Central memory CD8-positive, alpha-beta T cell (primary cell): Measurements from ENCODE around the gene SLC16A9.
"Not testable (repeated sequence)": the region's sequence is repeated elsewhere in the genome, so short reads cannot be mapped to it uniquely, and the experiment has no call there.

Experiments
- ATAC-seq: fragments of 150-1000 bp; cut with Tn5 transposase; replicated peaks from 2 replicates; pipeline ENCODE4 v1.10.0; 2022; ENCODE audit warnings: mild to moderate bottlenecking, moderate FRiP score, moderate number of reproducible peaks; ENCODE audit not compliant: poor library complexity, severe bottlenecking; ENCODE audit errors: extremely low read depth
- DNase-seq, 2 donors: peaks; one replicate each; pipeline ENCODE4 v3.0.0; 2021; ENCODE audit warnings: low spot score in 2 of 2
- H3K27ac Mint-ChIP-seq: one replicate; pipeline ENCODE4 v1.8.0; 2022; ENCODE audit warnings: low read depth, mild to moderate bottlenecking, moderate library complexity, mixed read lengths
- H3K27me3 Mint-ChIP-seq: one replicate; pipeline ENCODE4 v1.8.0; 2022; ENCODE audit warnings: mixed read lengths
- H3K36me3 Mint-ChIP-seq: one replicate; pipeline ENCODE4 v1.8.0; 2022; ENCODE audit warnings: mild to moderate bottlenecking, moderate library complexity, mixed read lengths; ENCODE audit not compliant: insufficient read depth
- H3K4me1 Mint-ChIP-seq: one replicate; pipeline ENCODE4 v1.8.0; 2022; ENCODE audit warnings: mixed read lengths
- H3K4me3 Mint-ChIP-seq: one replicate; pipeline ENCODE4 v1.8.0; 2022; ENCODE audit warnings: mild to moderate bottlenecking, moderate library complexity, mixed read lengths
- H3K9me3 Mint-ChIP-seq: one replicate; pipeline ENCODE4 v1.8.0; 2022; ENCODE audit warnings: mixed read lengths

Gene SLC16A9

DNA sequence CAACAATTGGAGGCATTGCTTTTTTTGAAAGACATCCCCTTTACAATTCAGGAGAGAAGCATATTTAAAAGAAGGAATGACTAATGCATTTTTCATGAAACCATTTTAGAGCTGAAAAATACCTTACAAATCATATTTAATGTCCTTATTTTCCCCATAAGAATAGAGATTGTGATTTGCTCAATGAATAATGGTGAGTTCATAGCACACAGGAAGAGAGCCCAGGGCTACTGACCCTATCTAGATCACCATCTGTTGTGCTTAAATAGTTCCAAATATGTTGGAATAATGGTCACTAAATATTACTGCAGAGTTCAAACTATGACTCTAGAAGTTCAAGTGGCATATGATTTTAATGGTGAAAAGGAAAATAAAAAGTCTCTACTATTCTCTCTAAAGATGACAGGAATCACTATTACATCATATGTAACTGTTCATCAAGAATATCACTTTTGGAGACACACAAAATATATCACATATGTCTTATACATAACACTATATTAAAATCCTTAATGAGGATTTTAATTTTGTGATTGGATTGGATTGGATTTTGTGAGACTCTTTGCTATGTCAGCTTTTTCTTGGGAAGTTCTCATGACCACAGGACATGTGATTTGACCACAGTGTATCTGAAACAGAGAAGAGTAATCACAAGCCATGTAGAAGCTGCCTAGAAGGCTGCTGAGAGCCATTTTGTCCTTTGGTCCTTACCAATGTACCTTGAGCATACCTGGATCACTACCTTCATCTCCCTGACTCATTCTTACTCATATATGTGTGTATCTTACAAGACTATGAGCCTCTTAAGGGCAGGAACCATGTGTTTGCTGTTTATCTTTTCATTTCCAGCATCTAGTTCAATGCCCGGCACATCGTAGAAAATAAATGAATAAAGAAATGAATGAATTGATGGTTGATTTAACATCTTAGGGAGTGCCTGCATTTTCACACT is 26.4 kb downstream of the SLC16A9 start:
- no peaks in the 10 kb centered on the region for H3K27me3 Mint-ChIP-seq
- no peak for DNase-seq
- H3K4me3 Mint-ChIP-seq = no peak overlapping the region
- ATAC-seq = no peak
- no peaks in the 10 kb centered on the region for H3K9me3 Mint-ChIP-seq
- no peaks in the 10 kb centered on the region for H3K36me3 Mint-ChIP-seq
- H3K27ac Mint-ChIP-seq = no peak overlapping the region
- no peaks in the 10 kb centered on the region for H3K4me1 Mint-ChIP-seq

DNA sequence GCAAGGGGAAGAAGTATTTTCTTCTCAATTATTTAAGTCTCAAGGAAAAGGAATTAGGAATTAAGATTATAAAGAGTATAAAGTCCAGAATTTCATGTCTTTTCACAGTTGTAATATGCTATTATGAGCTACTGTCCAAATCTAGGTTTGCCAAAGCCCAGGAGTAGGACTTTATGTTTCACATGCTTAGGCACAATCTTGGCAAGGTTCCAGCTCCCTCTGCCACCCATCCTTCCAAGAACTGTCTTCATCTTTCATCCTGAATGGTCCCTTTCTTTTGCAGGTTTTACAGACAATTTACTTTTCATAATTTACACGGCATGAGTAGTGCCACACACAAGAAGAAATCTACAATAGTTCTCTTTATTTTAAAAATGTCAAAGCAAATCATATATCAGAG is 29.5 kb downstream of the SLC16A9 start:
- H3K9me3 Mint-ChIP-seq = no peaks in the 10 kb centered on the region
- no peaks in the 10 kb centered on the region for H3K36me3 Mint-ChIP-seq
- H3K4me3 Mint-ChIP-seq = no peak overlapping the region
- no peaks in the 10 kb centered on the region for H3K4me1 Mint-ChIP-seq
- DNase-seq (no peak), ATAC-seq (no peak)
- peaks cover 9% of the 10 kb centered on the region for H3K27me3 Mint-ChIP-seq
- no peak overlapping the region for H3K27ac Mint-ChIP-seq

DNA sequence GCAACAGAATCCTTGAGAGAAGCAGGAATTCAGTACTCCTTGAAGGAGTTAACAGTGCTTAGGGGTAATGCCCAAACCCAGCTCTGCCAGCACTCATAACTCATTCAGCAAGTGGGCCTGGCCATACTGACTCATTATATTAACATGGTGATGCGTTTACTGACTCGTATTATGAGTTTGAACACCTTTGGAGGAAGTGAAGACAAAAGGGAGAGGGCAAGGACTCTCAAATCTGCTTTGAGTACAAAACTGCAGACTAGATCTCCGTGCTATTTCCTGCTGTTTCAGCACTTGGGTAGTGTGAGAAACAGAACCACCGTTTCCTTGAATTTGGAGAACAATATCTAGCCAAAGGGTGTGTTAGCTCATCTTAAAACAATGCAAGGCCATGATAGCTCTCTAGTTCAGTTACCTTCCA is 30.8 kb downstream of the SLC16A9 start:
- no peaks in the 10 kb centered on the region for H3K36me3 Mint-ChIP-seq
- H3K9me3 Mint-ChIP-seq = no peaks in the 10 kb centered on the region
- ATAC-seq = no peak
- H3K27ac Mint-ChIP-seq = no peak overlapping the region
- peaks cover 9% of the 10 kb centered on the region for H3K27me3 Mint-ChIP-seq
- no peak overlapping the region for H3K4me3 Mint-ChIP-seq
- H3K4me1 Mint-ChIP-seq = no peaks in the 10 kb centered on the region
- no peak for DNase-seq

DNA sequence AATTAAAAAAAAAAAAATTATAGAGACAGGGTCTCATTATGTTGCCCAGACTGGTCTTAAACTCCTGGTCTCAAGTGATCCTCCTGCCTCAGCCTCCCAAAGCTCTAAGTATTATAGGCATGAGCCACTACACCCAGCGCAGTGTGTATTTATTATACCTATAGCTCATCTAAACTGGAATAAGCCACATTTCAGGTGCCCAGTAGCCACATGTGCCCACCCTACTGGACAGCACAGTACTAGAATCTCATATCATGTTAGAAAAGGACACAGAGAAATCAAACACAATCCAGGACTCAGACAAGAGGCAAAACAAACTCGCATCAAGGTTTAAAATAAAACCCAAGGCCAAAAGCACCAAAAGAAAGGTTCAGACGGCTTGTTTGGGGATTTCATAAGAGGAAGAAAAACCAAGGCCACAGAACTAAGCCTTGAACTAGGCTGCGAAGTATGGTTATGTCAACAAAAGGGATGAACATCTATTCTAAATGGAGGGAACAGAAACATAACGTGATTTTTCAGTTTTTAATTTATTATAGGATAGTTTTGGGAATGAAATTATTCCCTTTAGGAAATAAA is 32.3 kb downstream of the SLC16A9 start:
- Mint-ChIP-seq H3K4me3 (no peak overlapping the region), H3K36me3 (no peaks in the 10 kb centered on the region), H3K27me3 (peaks cover 9% of the 10 kb centered on the region), H3K9me3 (no peaks in the 10 kb centered on the region), H3K4me1 (no peaks in the 10 kb centered on the region), H3K27ac (no peak overlapping the region)
- ATAC-seq (no peak), DNase-seq (no peak)

DNA sequence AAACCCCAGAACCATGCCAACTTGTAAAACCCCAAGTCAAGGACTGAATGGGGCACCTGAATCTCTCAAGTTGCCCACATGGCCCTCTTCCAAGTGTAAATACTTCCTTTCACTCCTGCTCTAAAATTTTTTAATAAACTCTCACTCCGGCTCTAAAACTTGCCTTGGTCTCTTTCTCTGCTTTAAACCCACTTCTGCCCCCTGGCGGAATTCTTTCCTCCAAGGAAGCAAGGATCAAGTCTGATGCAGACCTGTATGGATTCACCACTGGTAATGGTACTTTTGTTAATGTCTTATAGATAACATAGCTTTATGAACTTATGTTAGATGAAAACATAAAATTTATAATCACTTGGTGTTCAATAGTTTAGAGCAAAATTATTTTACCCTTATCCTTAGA is 33.8 kb downstream of the SLC16A9 start:
- H3K9me3 Mint-ChIP-seq = no peaks in the 10 kb centered on the region
- H3K4me3 Mint-ChIP-seq = no peak overlapping the region
- H3K27ac Mint-ChIP-seq = no peak overlapping the region
- peaks cover 9% of the 10 kb centered on the region for H3K27me3 Mint-ChIP-seq
- DNase-seq = no peak
- no peaks in the 10 kb centered on the region for H3K4me1 Mint-ChIP-seq
- ATAC-seq = no peak
- H3K36me3 Mint-ChIP-seq = no peaks in the 10 kb centered on the region

DNA sequence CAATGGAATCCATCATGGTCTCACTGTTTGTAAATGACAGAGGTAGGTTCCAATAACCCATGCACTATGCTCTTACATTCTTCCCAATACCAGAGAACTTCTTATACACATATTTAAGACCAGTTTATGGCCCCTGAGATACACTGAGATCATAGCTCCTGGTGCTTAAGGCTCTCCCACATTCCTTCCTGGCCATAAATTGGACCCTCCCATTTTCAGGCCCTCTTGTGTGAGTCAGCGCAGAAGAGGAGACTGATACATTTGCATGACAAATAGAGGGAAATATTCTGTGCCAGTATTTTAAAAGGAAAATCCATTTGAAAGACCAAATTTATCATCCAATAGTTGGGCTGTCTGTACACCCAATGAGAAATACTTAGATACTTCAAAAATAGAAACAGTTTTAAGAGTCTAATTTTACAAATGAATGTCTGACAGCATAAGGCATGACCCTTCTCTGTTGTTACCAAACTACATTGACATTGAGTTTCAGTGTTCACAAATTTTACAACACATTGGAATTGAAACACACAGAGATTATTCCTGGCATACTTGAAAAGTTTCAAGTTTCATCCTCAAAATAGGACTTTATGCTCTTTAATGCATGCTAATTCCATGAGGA is 35.3 kb downstream of the SLC16A9 start:
- no peak overlapping the region for H3K27ac Mint-ChIP-seq
- no peaks in the 10 kb centered on the region for H3K9me3 Mint-ChIP-seq
- no peak overlapping the region for H3K4me3 Mint-ChIP-seq
- no peaks in the 10 kb centered on the region for H3K4me1 Mint-ChIP-seq
- DNase-seq = no peak
- H3K36me3 Mint-ChIP-seq = no peaks in the 10 kb centered on the region
- H3K27me3 Mint-ChIP-seq = peaks cover 9% of the 10 kb centered on the region
- ATAC-seq = no peak

DNA sequence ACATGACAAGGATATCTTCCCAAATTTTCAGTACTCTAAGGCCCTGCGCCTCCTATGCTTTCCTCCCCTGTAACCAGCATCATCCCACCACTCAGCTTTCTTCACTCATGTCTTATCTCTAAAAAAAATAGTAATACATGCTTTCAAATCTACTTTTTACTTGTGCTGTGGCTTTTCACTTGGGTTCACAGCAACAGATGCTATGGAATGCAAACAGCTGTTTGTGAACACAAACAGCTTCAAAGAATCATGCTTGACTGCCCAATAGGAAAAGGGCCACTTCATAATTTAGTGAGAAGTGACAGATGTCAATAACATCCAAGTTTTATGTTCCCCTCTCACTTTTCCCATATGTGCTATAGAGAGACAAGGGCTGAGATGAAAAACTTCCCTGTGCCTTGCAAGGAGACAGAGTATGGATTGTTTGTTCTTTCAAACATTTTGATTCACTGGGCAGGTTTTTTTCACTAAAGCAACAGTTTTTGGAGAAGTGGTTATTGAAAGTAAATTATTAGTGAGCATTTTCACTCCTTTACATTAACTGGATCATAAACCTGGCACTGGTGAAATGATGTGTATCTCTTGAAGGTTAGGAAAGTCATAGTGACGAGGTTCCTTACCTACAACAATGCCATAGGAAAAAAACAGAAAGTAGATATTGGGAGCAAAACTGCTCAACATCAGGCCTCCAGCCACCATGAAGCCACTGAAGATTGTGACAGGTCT is 37.3 kb downstream of the SLC16A9 start:
- DNase-seq (no peak), ATAC-seq (no peak)
- Mint-ChIP-seq H3K36me3 (no peaks in the 10 kb centered on the region), H3K4me3 (no peak overlapping the region), H3K9me3 (no peaks in the 10 kb centered on the region), H3K27me3 (peaks cover 9% of the 10 kb centered on the region), H3K27ac (no peak overlapping the region), H3K4me1 (no peaks in the 10 kb centered on the region)

DNA sequence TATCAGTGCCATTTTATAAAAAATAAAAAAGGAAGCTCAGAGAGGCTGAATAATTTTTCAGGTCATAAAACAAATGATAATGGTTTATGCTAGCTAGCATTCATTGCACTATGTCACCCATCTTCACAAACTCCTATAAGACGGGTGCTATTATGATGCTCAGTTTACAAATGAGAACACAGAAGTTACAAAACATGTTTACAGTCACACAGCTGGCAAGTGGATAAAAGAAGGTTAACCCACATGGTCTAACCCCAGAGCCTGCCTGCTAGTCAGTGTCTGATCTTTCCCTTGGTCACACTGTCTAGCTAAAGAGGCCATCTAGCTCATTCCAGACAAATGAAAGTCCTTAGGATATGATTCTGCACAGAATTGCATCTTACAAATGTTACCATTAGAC is 39.4 kb downstream of the SLC16A9 start:
- no peaks in the 10 kb centered on the region for H3K9me3 Mint-ChIP-seq

DNA sequence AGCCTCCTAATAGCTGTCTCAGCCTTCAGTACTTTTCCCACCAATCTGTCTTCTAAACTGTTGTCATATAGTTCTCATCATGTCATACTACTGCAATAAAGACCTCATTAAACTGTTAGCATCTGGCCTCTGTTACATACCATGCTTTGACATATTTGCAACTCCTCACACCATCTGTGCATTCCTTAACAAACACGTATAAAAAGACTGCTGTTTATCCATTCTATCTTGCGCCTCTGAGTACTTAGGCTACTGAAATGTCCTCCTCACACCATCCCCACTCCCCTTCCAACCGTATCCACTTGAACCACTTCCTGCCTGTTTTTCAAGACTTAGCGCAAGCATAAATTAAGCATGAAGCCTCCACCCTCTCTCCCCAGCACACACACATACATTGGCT is 41.6 kb downstream of the SLC16A9 start:
- Mint-ChIP-seq H3K4me3 (no peak overlapping the region), H3K36me3 (no peaks in the 10 kb centered on the region), H3K27ac (no peak overlapping the region), H3K4me1 (no peaks in the 10 kb centered on the region), H3K27me3 (no peaks in the 10 kb centered on the region), H3K9me3 (no peaks in the 10 kb centered on the region)
- DNase-seq = no peak
- ATAC-seq = no peak

More for the DNA sequence above, 39.4 kb downstream of the SLC16A9 start:
- Mint-ChIP-seq H3K27me3 (no peaks in the 10 kb centered on the region), H3K4me1 (no peaks in the 10 kb centered on the region), H3K27ac (no peak overlapping the region), H3K4me3 (no peak overlapping the region), H3K36me3 (no peaks in the 10 kb centered on the region)
- no peak for ATAC-seq
- DNase-seq = no peak

DNA sequence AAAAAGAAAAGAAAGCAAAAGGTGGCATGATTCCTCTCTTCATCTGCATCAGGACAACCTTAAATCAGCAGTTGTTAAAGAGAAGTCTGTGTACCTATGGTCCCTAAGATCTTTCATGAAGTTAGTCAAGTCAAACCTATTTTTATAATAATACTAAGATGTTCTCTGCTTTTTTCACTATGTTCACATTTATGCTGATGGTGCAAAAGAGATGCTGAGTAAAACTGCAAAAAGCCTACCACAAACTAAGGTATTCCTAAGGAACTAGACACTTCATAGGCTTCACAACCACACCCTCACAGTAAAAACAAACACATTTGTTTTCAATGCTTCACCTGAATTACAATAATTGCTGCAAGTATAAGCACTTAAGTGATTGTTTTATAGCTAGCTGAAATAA is 43.3 kb downstream of the SLC16A9 start:
- Mint-ChIP-seq H3K27ac (no peak overlapping the region), H3K36me3 (no peaks in the 10 kb centered on the region), H3K4me3 (no peak overlapping the region), H3K4me1 (no peaks in the 10 kb centered on the region), H3K9me3 (no peaks in the 10 kb centered on the region), H3K27me3 (no peaks in the 10 kb centered on the region)
- DNase-seq (no peak), ATAC-seq (no peak)

DNA sequence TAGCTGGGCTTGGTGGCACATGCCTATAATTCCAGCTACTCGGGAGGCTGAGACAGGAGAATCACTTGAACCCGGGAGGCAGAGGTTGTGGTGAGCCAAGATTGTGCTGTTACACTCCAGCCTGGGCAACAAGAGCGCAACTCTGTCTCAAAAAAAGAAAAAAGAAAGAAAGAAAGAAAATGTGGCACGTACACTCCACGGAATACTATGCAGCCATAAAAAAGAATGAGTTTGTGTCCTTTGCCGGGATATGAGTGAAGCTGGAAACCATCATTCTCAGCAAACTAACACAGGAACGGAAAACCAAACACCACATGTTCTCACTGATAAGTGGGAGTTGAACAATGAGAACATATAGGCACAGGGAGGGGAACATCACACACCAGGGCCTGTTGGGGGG is 46.4 kb downstream of the SLC16A9 start:
- not testable (repeated sequence) for H3K4me3 Mint-ChIP-seq, ATAC-seq, DNase-seq, H3K4me1 Mint-ChIP-seq, H3K27ac Mint-ChIP-seq, H3K36me3 Mint-ChIP-seq, H3K9me3 Mint-ChIP-seq
- peaks cover 25% of the 10 kb centered on the region for H3K27me3 Mint-ChIP-seq

DNA sequence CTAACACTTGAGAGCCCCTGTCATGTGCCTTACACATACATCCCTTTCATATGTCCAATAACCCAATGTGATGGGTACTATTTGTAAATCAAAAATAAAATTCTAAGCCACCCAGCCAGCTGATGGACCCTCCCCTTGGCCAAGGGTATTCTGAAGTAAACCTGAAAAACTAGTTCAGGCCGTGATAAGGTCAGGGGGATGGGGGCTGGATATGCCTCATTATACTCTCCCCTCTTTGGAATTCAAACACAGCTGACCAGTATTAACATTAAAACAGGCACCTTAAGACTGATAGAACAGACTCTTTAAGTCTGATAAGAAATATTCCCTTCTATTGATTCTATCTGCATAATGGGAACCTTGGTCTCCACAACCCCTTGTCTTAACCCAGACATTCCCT is 51.9 kb downstream of the SLC16A9 start:
- Mint-ChIP-seq H3K4me3 (no peak overlapping the region), H3K27me3 (peaks cover 37% of the 10 kb centered on the region), H3K27ac (no peak overlapping the region), H3K36me3 (no peaks in the 10 kb centered on the region), H3K4me1 (peaks cover 6% of the 10 kb centered on the region), H3K9me3 (peaks cover 9% of the 10 kb centered on the region)
- DNase-seq = no peak
- no peak for ATAC-seq
